Large intestine (tissue), 3 donors: ENCODE measurements around the gene ERC2. TPM values are rescaled to one million over a fixed set of nuclear protein-coding genes. Genes with fewer than 3 reads are reported as not detected.

ENCODE experiments used
- DNase-seq, 2 donors: peaks; one replicate each; pipeline versions ENCODE4 v3.0.0 to v3.0.0-alpha.2; 2013
- H3K27ac ChIP-seq: one replicate; pipeline ENCODE4 v1.5.1; 2013; ENCODE audit warnings: low read length
- H3K27me3 ChIP-seq: 2 replicates; pipeline ENCODE4 v1.6.1; 2013; ENCODE audit warnings: low read length; ENCODE audit not compliant: control insufficient read depth, insufficient read depth
- H3K36me3 ChIP-seq: 2 replicates; pipeline ENCODE4 v1.6.1; 2013; ENCODE audit warnings: low read length; ENCODE audit not compliant: control insufficient read depth, insufficient read depth
- H3K4me1 ChIP-seq: one replicate; pipeline ENCODE4 v1.6.1; 2013; ENCODE audit warnings: low read length; ENCODE audit not compliant: control insufficient read depth, insufficient read depth
- H3K4me3 ChIP-seq: one replicate; pipeline ENCODE4 v1.5.1; 2013; ENCODE audit warnings: low read length
- H3K9me3 ChIP-seq: one replicate; pipeline ENCODE4 v1.6.1; 2013; ENCODE audit warnings: mild to moderate bottlenecking, low read depth, low read length, moderate library complexity; ENCODE audit not compliant: control insufficient read depth
- WGBS: methylation state at CpG from one replicate; pipeline ENCODE4 v1.1.5; 2013; ENCODE audit warnings: low lambda C conversion rate; ENCODE audit not compliant: insufficient coverage; 5-methylcytosine and 5-hydroxymethylcytosine counted together
- polyA plus RNA-seq: library from polyadenylated mRNA; unstranded; fragments of 120-200 nt; gene quantifications from one replicate; pipeline ENCODE4 v1.2.1, GENCODE V29; 2013

Gene ERC2
- polyA plus RNA-seq, 1 donor, result 2.4 TPM

GRCh38 chr3:56408761-56409196, 59.5 kb downstream of the ERC2 start:
- no peaks in the 10 kb centered on the region for H3K4me1 ChIP-seq
- H3K36me3 ChIP-seq, result no peaks in the 10 kb centered on the region
- H3K27me3 ChIP-seq, result no peaks in the 10 kb centered on the region
- H3K9me3 ChIP-seq, result peaks cover 3% of the 10 kb centered on the region
- H3K4me3 ChIP-seq, result no peak overlapping the region
- WGBS, result no CpG with 5 or more reads among the region's 18 CpGs
- DNase-seq, result no peak
- H3K27ac ChIP-seq, result no peak overlapping the region

- Histone ChIP-seq H3K27me3 (no peaks in the 10 kb centered on the region), H3K4me1 (no peaks in the 10 kb centered on the region), H3K27ac (no peak overlapping the region), H3K4me3 (no peak overlapping the region), H3K36me3 (no peaks in the 10 kb centered on the region), H3K9me3 (peaks cover 3% of the 10 kb centered on the region)
- WGBS, result 100% methylated on average over 2 of the region's 4 CpGs
- DNase-seq, result no peak
Observed at GRCh38 chr3:56406826-56407515, 61.3 kb downstream of the ERC2 start.

- Histone ChIP-seq H3K27me3 (no peaks in the 10 kb centered on the region), H3K4me3 (no peak overlapping the region), H3K4me1 (no peaks in the 10 kb centered on the region), H3K36me3 (no peaks in the 10 kb centered on the region), H3K27ac (no peak overlapping the region), H3K9me3 (peaks cover 3% of the 10 kb centered on the region)
- WGBS, result 100% methylated on average over 1 of the region's 3 CpGs
- DNase-seq, result no peak
Observed at GRCh38 chr3:56404884-56405283, 63.4 kb downstream of the ERC2 start.

- H3K4me1 ChIP-seq, result no peaks in the 10 kb centered on the region
- H3K36me3 ChIP-seq, result no peaks in the 10 kb centered on the region
- DNase-seq, result no peak
- H3K27ac ChIP-seq, result no peak overlapping the region
- H3K9me3 ChIP-seq, result no peaks in the 10 kb centered on the region
- no CpG with 5 or more reads among the region's 2 CpGs for WGBS
- H3K27me3 ChIP-seq, result peaks cover 2% of the 10 kb centered on the region
- no peak overlapping the region for H3K4me3 ChIP-seq
Observed at GRCh38 chr3:56398659-56399058, 69.6 kb downstream of the ERC2 start.

- Histone ChIP-seq H3K4me3 (no peak overlapping the region), H3K4me1 (no peaks in the 10 kb centered on the region), H3K27me3 (peaks cover 2% of the 10 kb centered on the region), H3K36me3 (no peaks in the 10 kb centered on the region), H3K9me3 (no peaks in the 10 kb centered on the region), H3K27ac (no peak overlapping the region)
- DNase-seq, result no peak
- no CpG with 5 or more reads among the region's 2 CpGs for WGBS
Observed at GRCh38 chr3:56397798-56398197, 70.5 kb downstream of the ERC2 start.

GRCh38 chr3:56389183-56389830, 79.0 kb downstream of the ERC2 start:
- Histone ChIP-seq H3K9me3 (no peaks in the 10 kb centered on the region), H3K4me1 (no peaks in the 10 kb centered on the region), H3K4me3 (no peak overlapping the region), H3K27me3 (no peaks in the 10 kb centered on the region), H3K36me3 (no peaks in the 10 kb centered on the region), H3K27ac (no peak overlapping the region)
- WGBS, result no CpG with 5 or more reads among the region's 3 CpGs
- DNase-seq, result no peak

- no peak overlapping the region for H3K27ac ChIP-seq
- no peaks in the 10 kb centered on the region for H3K36me3 ChIP-seq
- H3K9me3 ChIP-seq, result no peaks in the 10 kb centered on the region
- DNase-seq, result no peak
- no peak overlapping the region for H3K4me3 ChIP-seq
- WGBS, result 73% methylated on average over 2 of the region's 3 CpGs
- H3K27me3 ChIP-seq, result peaks cover 2% of the 10 kb centered on the region
- H3K4me1 ChIP-seq, result no peaks in the 10 kb centered on the region
Observed at GRCh38 chr3:56383092-56383491, 85.2 kb downstream of the ERC2 start.

- WGBS, result 39% methylated on average over 2 of the region's 7 CpGs
- Histone ChIP-seq H3K36me3 (no peaks in the 10 kb centered on the region), H3K9me3 (no peaks in the 10 kb centered on the region), H3K27me3 (peaks cover 2% of the 10 kb centered on the region), H3K4me3 (no peak overlapping the region), H3K27ac (no peak overlapping the region), H3K4me1 (no peaks in the 10 kb centered on the region)
- DNase-seq, result no peak
Observed at GRCh38 chr3:56379723-56380287, 88.5 kb downstream of the ERC2 start.

- no peak for DNase-seq
- Histone ChIP-seq H3K9me3 (no peaks in the 10 kb centered on the region), H3K27me3 (peaks cover 2% of the 10 kb centered on the region), H3K36me3 (no peaks in the 10 kb centered on the region), H3K27ac (no peak overlapping the region), H3K4me1 (no peaks in the 10 kb centered on the region), H3K4me3 (no peak overlapping the region)
- no CpG with 5 or more reads among the region's 3 CpGs for WGBS
Observed at GRCh38 chr3:56375654-56376053, 92.6 kb downstream of the ERC2 start.

GRCh38 chr3:56373386-56373785, 94.9 kb downstream of the ERC2 start:
- no peak overlapping the region for H3K4me3 ChIP-seq
- no peaks in the 10 kb centered on the region for H3K36me3 ChIP-seq
- no peak overlapping the region for H3K27ac ChIP-seq
- H3K27me3 ChIP-seq, result no peaks in the 10 kb centered on the region
- DNase-seq, result no peak
- H3K9me3 ChIP-seq, result no peaks in the 10 kb centered on the region
- WGBS, result 100% methylated on average over 1 of the region's 1 CpG
- H3K4me1 ChIP-seq, result no peaks in the 10 kb centered on the region
